Mononuclear cell (primary cell): ENCODE results near the gene PPME1. TPM values are rescaled to one million over a fixed set of nuclear protein-coding genes. Genes with fewer than 3 reads are reported as not detected.

Experiments used
- H3K27me3 ChIP-seq: 2 replicates; pipeline ENCODE4 v1.6.0; 2011; ENCODE audit warnings: low read length, control low read depth; ENCODE audit not compliant: insufficient read depth
- H3K4me1 ChIP-seq: 2 replicates; pipeline ENCODE4 v1.5.1; 2011; ENCODE audit warnings: mild to moderate bottlenecking, low read length, control low read depth; ENCODE audit not compliant: insufficient read depth
- H3K4me3 ChIP-seq: 2 replicates; pipeline ENCODE4 v1.5.1; 2011; ENCODE audit warnings: mild to moderate bottlenecking, low read length, moderate library complexity
- H3K9me3 ChIP-seq: 2 replicates; pipeline ENCODE4 v1.5.1; 2011; ENCODE audit warnings: low read depth, mild to moderate bottlenecking, control low read depth, low read length
- total RNA-seq: library from RNA; depleted of rRNA; stranded (reverse); fragments of >200 nt; gene quantifications from one replicate; pipeline ENCODE4 v1.2.3, GENCODE V29; 2012

The PPME1 gene
- total RNA-seq, 1 donor = 6.2 TPM

DNA sequence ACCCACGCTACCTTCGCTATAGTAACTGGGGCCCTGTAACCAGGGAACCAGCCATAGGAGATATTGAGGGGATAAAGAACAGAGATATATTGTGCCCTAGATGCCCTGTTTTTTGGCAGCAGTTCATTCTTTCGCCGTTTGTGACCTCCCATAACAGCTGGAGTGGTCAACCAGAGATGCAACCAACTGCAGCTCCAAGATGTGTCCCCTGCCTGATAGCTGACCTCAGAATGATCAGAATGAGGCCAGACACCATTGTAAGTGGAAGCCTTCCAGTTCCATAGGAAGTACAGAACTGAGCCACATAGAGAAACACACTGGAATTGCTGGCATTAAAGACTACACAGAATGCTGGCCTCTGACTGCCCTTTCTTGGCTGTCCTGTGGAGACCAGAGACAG is 101.2 kb downstream of the PPME1 start:
- no peaks in the 10 kb centered on the region for H3K9me3 ChIP-seq
- H3K27me3 ChIP-seq = no peaks in the 10 kb centered on the region

DNA sequence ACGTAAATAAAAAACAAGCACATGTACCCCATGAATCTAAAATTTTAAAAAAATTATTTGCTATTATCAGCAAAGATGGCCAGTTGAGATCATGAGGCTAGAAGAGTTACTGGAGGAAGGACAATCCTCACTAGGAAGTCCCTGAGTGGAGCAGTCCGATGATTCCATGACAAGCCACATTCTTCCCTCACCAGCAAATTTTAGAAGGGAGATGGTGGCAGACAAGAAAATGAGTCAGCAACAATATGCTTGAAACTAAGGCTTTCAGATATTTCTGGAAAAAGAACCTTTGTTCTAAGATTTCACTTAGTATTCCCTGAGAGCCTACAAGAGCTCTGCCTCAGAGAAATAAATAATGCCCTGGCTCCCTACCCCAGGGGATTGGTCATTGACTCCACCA is 105.5 kb downstream of the PPME1 start:
- no peaks in the 10 kb centered on the region for H3K4me1 ChIP-seq
- H3K9me3 ChIP-seq = no peaks in the 10 kb centered on the region
- H3K4me3 ChIP-seq = no peak overlapping the region
- H3K27me3 ChIP-seq = no peaks in the 10 kb centered on the region

More for the DNA sequence above, 101.2 kb downstream of the PPME1 start:
- Histone ChIP-seq H3K4me1 (no peaks in the 10 kb centered on the region), H3K4me3 (no peak overlapping the region)

DNA sequence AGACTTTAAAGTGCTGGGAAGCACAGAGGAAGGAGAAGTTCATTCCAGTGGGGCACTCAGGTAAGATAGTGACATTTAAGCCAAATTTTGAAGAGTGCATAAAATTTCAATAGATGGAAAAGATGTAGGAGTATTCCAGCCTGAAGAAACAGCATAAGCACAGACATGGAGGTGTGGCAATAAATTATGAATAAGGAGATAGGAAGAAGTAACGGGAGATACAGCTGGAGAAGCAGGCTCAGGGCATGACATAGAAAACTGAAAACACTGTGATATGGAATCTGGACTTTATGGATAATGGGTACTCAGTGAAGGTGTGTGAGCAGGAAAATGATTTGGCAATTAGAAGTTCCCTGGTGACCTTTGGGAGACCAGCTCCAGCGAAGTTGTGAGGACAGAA is 107.0 kb downstream of the PPME1 start:
- Histone ChIP-seq H3K4me3 (no peak overlapping the region), H3K27me3 (no peaks in the 10 kb centered on the region), H3K9me3 (no peaks in the 10 kb centered on the region), H3K4me1 (no peaks in the 10 kb centered on the region)

DNA sequence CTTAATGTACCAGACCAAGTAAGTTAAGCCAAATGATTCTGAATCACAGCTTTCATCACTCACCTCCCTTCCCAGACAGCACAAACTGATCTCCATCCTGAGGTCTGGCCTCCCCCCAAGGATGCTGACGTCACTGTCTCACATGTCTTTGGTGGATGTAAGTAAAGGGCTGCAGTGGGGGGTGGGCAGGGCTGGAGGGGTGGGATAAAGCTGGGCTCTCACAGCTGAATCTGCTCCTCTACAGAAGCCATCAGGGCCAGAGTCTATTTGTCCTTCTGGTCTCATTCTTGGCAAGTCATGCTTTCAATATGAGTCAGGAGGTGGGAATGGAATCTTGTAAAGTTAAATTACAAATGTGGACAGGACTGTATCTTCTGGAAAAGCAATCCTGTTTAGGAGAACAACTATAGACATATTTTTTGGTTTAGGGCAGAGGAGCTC is 107.7 kb downstream of the PPME1 start:
- no peak overlapping the region for H3K4me3 ChIP-seq
- no peaks in the 10 kb centered on the region for H3K4me1 ChIP-seq
- H3K27me3 ChIP-seq = no peaks in the 10 kb centered on the region
- no peaks in the 10 kb centered on the region for H3K9me3 ChIP-seq

DNA sequence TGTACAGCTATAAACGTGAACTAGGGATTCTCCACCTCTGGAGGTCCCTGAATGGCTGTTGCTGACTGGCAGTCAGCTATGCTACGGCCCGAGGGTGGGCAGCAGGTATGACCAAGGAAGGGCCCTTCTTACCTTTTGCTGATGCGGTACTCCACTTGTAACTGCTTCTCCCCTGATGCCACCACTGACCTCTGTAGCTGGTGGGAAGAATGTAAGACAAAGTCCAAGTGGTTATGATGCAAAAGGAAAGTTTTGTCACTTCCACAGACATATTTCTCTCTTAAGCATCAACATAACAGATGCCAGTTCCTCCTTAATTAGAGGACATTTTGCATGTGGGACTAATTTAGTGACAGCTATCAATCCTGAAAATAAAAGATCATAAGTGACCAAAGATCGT is 108.2 kb downstream of the PPME1 start:
- H3K4me3 ChIP-seq = no peak overlapping the region

DNA sequence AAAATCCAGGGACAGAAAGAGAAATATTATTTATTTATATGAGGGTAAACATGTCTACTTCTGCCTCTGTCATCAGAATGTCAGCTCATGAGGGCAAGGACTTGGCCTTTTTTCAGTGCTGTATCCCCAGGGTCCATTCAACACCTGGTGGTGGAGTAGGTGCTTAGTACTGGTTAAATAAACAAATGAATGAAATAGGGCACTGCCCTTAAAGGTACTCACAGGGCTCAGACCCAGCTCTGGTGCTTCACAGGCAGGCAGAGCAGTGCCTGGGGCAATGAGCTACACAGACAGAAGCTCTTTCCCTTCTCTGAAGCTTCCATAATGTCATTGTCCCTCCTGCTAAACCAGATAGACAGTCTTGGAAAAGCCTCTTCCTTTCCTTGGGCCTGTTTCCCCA is 109.4 kb downstream of the PPME1 start:
- Histone ChIP-seq H3K4me1 (no peaks in the 10 kb centered on the region), H3K27me3 (no peaks in the 10 kb centered on the region), H3K4me3 (no peak overlapping the region), H3K9me3 (no peaks in the 10 kb centered on the region)

More for the DNA sequence above, 108.2 kb downstream of the PPME1 start:
- H3K4me1 ChIP-seq = no peaks in the 10 kb centered on the region
- H3K27me3 ChIP-seq = no peaks in the 10 kb centered on the region
- H3K9me3 ChIP-seq = no peaks in the 10 kb centered on the region

DNA sequence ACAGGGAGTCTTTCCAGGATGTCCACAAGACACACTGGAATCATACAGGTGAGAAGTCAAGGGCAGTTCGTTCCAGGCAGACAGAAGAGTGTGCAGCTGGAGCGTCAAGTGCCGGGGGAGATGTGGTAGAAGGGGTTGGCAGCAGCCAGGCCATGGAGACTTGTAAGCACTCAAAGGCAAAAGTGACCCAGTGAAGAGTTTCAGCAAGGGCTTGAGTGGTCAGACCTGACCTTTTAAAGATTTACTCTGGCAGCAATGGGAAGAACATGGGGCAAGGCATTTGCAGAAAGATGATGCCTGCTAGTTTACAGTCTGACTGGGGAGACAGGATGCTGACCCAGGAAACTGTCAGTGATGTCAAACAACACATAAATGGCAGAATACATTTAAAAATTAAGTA is 111.3 kb downstream of the PPME1 start:
- no peaks in the 10 kb centered on the region for H3K4me1 ChIP-seq
- no peaks in the 10 kb centered on the region for H3K27me3 ChIP-seq
- no peaks in the 10 kb centered on the region for H3K9me3 ChIP-seq
- no peak overlapping the region for H3K4me3 ChIP-seq

DNA sequence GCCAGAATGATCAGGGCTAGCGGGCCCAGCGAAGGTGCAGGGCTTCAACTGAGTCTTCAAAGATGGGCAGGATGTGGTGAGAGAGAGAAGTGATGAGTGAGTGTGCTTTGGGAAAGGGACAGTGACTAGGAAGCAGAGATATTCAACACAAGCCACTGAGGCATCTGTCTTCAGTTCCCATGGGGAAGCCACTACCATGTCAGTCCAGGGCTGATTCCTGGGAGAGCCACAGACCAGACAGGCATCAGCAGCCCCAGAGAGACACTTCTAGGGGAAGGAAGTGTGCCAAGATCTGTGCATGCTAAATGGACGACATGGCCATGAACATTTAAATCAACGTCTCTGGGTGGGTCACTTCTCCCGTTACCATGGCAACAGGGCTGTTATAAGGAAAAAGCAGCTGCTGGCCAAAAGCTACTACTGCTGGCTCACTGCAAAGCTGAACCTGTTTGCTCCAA is 111.9 kb downstream of the PPME1 start:
- H3K4me1 ChIP-seq = no peaks in the 10 kb centered on the region
- no peak overlapping the region for H3K4me3 ChIP-seq

DNA sequence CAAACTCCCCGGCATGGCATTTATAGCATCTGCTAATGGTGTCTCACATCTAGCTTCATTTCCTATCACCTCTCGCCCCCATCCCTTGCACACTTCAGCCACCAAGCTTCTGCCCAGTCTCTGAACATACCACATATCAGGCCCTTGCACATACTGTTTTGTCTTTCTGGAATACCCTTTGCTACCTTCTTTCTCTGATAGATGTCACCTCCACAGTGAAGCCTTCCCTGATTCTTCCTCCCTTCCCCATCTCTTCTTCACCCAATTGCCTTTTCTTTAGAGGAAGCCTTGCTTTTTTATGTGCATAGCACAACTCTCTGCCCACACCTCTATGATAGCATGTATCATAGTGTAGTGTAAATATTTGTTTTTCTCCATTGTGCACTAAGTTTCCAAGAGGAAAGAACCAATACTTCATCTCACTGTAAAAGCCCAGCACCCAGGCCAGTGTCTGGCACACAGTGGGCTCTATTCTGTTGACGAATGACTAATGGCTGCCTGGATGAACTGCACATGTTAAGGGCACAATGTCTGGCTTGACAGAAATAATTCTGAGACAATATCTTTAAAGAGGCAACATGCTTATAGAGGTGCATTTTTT is 112.6 kb downstream of the PPME1 start:
- Histone ChIP-seq H3K4me3 (no peak overlapping the region), H3K27me3 (no peaks in the 10 kb centered on the region), H3K4me1 (no peaks in the 10 kb centered on the region), H3K9me3 (no peaks in the 10 kb centered on the region)

More for the DNA sequence above, 111.9 kb downstream of the PPME1 start:
- no peaks in the 10 kb centered on the region for H3K9me3 ChIP-seq
- H3K27me3 ChIP-seq = no peaks in the 10 kb centered on the region

DNA sequence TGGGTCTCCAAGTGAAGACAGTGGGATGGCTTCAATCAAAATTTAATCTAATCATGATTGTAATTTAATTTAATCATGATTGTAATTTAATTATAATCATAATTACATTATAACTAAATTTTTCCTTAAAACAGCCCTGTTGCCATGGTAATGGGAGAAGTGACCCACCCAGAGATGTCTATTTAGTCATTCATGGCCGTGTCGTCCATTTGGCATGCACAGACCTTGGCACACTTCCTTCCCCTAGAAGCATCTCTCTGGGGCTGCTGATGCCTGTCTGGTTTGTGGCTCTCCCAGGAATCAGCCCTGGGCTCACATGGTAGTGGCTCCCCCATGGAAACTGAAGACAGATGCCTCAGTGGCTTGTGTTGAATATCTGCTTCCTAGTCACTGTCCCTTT is 113.4 kb downstream of the PPME1 start:
- no peak overlapping the region for H3K4me3 ChIP-seq
- no peaks in the 10 kb centered on the region for H3K27me3 ChIP-seq
- no peaks in the 10 kb centered on the region for H3K4me1 ChIP-seq
- no peaks in the 10 kb centered on the region for H3K9me3 ChIP-seq

DNA sequence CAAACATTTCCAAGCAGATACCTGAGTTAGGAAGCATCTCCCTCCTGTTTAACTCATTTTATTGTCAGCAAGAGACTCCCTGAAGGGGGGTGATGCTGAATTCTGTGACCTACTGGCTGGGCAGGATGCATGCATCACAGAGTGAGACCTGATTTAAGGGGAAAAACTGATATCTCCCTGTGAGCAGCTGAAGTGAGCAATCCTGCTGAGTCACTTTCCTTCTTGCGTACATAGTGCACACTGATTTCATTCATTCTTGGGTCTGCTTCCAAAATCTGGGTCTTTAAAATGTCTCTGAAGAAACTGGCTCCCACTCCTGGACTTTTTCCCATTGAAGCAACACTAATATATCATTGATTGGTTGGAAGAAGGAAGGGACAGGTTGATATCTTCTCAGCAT is 117.1 kb downstream of the PPME1 start:
- H3K9me3 ChIP-seq = no peaks in the 10 kb centered on the region
- H3K4me3 ChIP-seq = no peak overlapping the region
- no peaks in the 10 kb centered on the region for H3K27me3 ChIP-seq
- H3K4me1 ChIP-seq = no peaks in the 10 kb centered on the region

DNA sequence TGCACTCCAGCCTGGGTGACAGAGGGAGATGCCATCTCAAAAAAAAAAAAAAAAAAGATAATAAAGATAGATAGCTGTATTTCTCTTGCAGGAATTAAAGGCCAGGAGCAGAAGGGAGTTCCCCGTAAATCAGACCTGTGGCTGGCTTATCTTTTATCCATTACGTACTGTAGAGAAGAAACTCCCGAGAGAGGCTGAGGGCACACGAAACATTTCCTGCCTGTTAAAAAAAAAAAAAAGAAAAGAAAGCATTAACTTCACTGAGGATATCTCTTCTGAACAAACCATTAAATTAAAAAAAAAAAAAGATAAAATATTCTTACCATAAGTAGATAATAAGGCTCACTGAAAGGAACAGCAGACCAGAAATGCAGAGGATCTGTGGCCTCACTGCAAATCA is 117.8 kb downstream of the PPME1 start:
- H3K4me3 ChIP-seq = no peak overlapping the region
- no peaks in the 10 kb centered on the region for H3K27me3 ChIP-seq
- H3K9me3 ChIP-seq = no peaks in the 10 kb centered on the region

DNA sequence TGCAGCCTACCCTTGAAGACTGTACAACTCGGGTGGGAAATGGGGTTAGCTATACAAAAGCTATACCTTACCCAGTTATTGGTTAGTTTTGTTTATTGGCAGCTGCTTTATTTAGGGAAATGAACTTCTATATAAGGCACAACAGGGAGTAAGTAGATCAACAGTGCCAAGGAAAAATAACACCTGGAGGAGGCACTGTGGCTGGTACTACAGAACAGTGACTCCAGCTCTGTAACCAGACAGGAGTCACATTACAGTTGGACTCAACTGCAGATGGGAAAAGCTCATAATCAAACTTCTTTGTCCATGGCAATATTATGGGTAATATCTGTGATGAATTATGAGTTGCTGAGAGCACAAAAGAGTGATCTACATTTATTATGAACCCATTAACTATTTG is 126.4 kb downstream of the PPME1 start:
- H3K27me3 ChIP-seq = no peaks in the 10 kb centered on the region
- H3K9me3 ChIP-seq = no peaks in the 10 kb centered on the region
- no peak overlapping the region for H3K4me3 ChIP-seq
- H3K4me1 ChIP-seq = no peaks in the 10 kb centered on the region

More for the DNA sequence above, 117.8 kb downstream of the PPME1 start:
- H3K4me1 ChIP-seq = no peaks in the 10 kb centered on the region

DNA sequence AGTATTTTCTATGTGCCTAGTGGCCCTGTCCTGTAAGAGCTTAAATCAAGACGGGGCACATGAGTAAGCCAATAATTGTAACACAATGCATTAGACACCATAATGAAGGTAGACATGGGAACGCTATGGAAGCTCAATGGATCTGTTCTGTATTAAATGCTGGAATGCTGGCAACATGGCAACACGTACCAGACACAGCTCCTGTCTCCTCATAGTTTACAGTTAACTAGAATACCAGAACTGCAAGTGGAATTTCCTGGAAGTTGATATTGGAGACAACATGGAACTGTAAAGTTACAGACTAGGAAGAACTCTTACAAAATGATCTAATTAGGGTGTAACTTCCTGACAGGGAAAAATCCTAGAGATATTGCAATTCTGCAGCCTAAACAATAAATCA is 127.9 kb downstream of the PPME1 start:
- H3K9me3 ChIP-seq = no peaks in the 10 kb centered on the region
- H3K27me3 ChIP-seq = no peaks in the 10 kb centered on the region
- H3K4me3 ChIP-seq = no peak overlapping the region
- no peaks in the 10 kb centered on the region for H3K4me1 ChIP-seq
